K562 (cell line): ENCODE data around the gene PSMB7. TPM values are rescaled to one million over a fixed set of nuclear protein-coding genes. Genes with fewer than 3 reads are reported as not detected.

Experiments
- ATAC-seq: fragments of 200-7000 bp; cut with Tn5 transposase; 3 replicates; pipeline ENCODE4 v1.9.1; 2020; ENCODE audit warnings: moderate library complexity
- BruUV-seq: library from RNA; stranded (reverse); fragments of 400-500 nt; replicated peaks from 2 replicates; lab custom pipeline; 2021; lab: Mats Ljungman, UMichigan
- CTCF ChIA-PET: fragments of 300-600 bp; formaldehyde crosslinking; extraction: SDS; loops from one replicate; lab custom pipeline; 2021; ENCODE audit warnings: low intra/inter-chr PET ratio; lab: Yijun Ruan, JAX
- POLR2A ChIA-PET: fragments of 300-600, 350-650 bp; sonication (Branson Sonifier 250); formaldehyde crosslinking; extraction: SDS; loops from one replicate; lab custom pipeline; 2021; ENCODE audit warnings: antibody characterized with exemption, inconsistent platforms; lab: Yijun Ruan, JAX
- DNase-seq, 4 experiments: peaks; one replicate each; pipeline versions ENCODE4 v3.0.0 to v3.0.0-alpha.2; 2011 to 2018; ENCODE audit warnings: low spot score in 3 of 4, mixed read lengths in 3 of 4; ENCODE audit errors: extremely low read depth in 1 of 4
- FAIRE-seq: peaks from 2 replicates; lab custom pipeline; 2011; peaks lifted over from hg19 to GRCh38; lab: Jason Lieb, UNC
- H2AFZ ChIP-seq: 2 replicates; pipeline ENCODE4 v1.6.0; 2011; ENCODE audit warnings: low read depth, low read length, control low read depth, inconsistent platforms
- H3K27ac ChIP-seq: fragments of 200-600 bp; 3 replicates; pipeline ENCODE4 v1.8.0; 2011; ENCODE audit warnings: low read depth, mild to moderate bottlenecking, control low read depth, inconsistent platforms, low read length, moderate library complexity, mixed read lengths; ENCODE audit errors: extremely low read depth
- H3K27me3 ChIP-seq, 2 experiments: fragments of 300-600 bp in 1 of 2; 2 replicates in 1 of 2; 3 replicates in 1 of 2; pipeline versions ENCODE4 v1.6.0 to v1.8.0; 2011; ENCODE audit warnings: inconsistent platforms in 2 of 2, low read length in 2 of 2, mild to moderate bottlenecking in 1 of 2, mixed read lengths in 1 of 2, moderate library complexity in 1 of 2; ENCODE audit not compliant: control insufficient read depth in 2 of 2, insufficient read depth in 2 of 2
- H3K36me3 ChIP-seq: fragments of 300-600 bp; 3 replicates; pipeline ENCODE4 v1.8.0; 2011; ENCODE audit warnings: mild to moderate bottlenecking, low read length, inconsistent platforms; ENCODE audit not compliant: control insufficient read depth, insufficient read depth
- H3K4me1 ChIP-seq, 2 experiments: fragments of 200-600 bp in 1 of 2; replicated peaks in 1 of 2; 2 replicates in 1 of 2; 3 replicates in 1 of 2; pipeline versions ENCODE4 v1.5.1 to v1.8.0; 2011; ENCODE audit warnings: inconsistent platforms in 2 of 2, low read length in 2 of 2, mild to moderate bottlenecking in 1 of 2, mixed read lengths in 1 of 2, moderate library complexity in 1 of 2; ENCODE audit not compliant: control insufficient read depth in 2 of 2, insufficient read depth in 2 of 2
- H3K4me2 ChIP-seq: 2 replicates; pipeline ENCODE4 v1.6.1; 2011; ENCODE audit warnings: low read length, control low read depth, inconsistent platforms, mixed read lengths; ENCODE audit not compliant: insufficient read depth
- H3K4me3 ChIP-seq: fragments of 200-600 bp; sonication (generic), shearing (Covaris generic); 2 replicates; pipeline ENCODE4 v1.5.1; 2016; ENCODE audit warnings: control low read depth, inconsistent platforms
- H3K79me2 ChIP-seq: fragments of 200-600 bp; 3 replicates; pipeline ENCODE4 v1.8.0; 2011; ENCODE audit warnings: low read length, inconsistent platforms; ENCODE audit not compliant: control insufficient read depth, insufficient read depth
- H3K9ac ChIP-seq, 2 experiments: 2 replicates each; pipeline versions ENCODE4 v1.6.0 to v1.6.1; 2011; ENCODE audit warnings: low read depth in 2 of 2, low read length in 2 of 2, control low read depth in 1 of 2, inconsistent platforms in 1 of 2, mild to moderate bottlenecking in 1 of 2, mixed read lengths in 1 of 2; ENCODE audit not compliant: insufficient read depth in 1 of 2
- H3K9me1 ChIP-seq: one replicate; pipeline ENCODE4 v1.6.0; 2011; ENCODE audit warnings: inconsistent platforms, mild to moderate bottlenecking, low read length, moderate library complexity; ENCODE audit not compliant: control insufficient read depth, insufficient read depth
- H3K9me3 ChIP-seq: replicated peaks from 2 replicates; pipeline ENCODE4 v1.5.1; 2011; ENCODE audit warnings: low read depth, low read length, inconsistent platforms; ENCODE audit not compliant: control insufficient read depth, insufficient read depth
- H4K20me1 ChIP-seq: replicated peaks from 2 replicates; pipeline ENCODE4 v1.6.1; 2011; ENCODE audit warnings: low read length, inconsistent platforms, mixed read lengths; ENCODE audit not compliant: control insufficient read depth, insufficient read depth
- PREB ChIP-seq: sonication (generic); formaldehyde crosslinking; IDR thresholded peaks from 2 replicates; pipeline ENCODE4 v1.8.1; 2023; ENCODE audit warnings: mild to moderate bottlenecking, missing genetic modification reagents
- SAP30 ChIP-seq: fragments of 200-600 bp; sonication (generic); IDR thresholded peaks from 2 replicates; pipeline ENCODE4 v1.6.1; 2012; ENCODE audit warnings: borderline replicate concordance, low read depth, mild to moderate bottlenecking, moderate library complexity, low read length, control low read depth, inconsistent platforms; ENCODE audit not compliant: insufficient read depth, poor library complexity, severe bottlenecking
- SMARCC2 ChIP-seq: fragments of 450-650 bp; IDR thresholded peaks from 2 replicates; pipeline ENCODE4 v1.6.1; 2017; ENCODE audit warnings: antibody characterized with exemption, moderate library complexity, mild to moderate bottlenecking, low read depth
- ZBTB12 ChIP-seq: fragments of 250-450 bp; sonication (Bioruptor Pico); IDR thresholded peaks from 2 replicates; pipeline ENCODE4 v1.4.0; 2020
- ZNF740 ChIP-seq, 3 experiments: fragments of 200-800 bp in 1 of 3; sonication (Bioruptor generic) in 1 of 3; sonication (generic) in 1 of 3; formaldehyde crosslinking in 1 of 3; IDR thresholded peaks; 2 replicates each; pipeline versions ENCODE4 v1.6.1 to v1.8.0; 2016 to 2022; ENCODE audit warnings: mild to moderate bottlenecking in 2 of 3, missing compliant biosample characterization in 2 of 3, missing genetic modification characterization in 2 of 3, missing genetic modification reagents in 1 of 3
- WGBS: fragments of 100-300 bp; shearing (Covaris generic); methylation state at CpG from one replicate; pipeline ENCODE4 v1.1.6; 2016; ENCODE audit warnings: low coverage, mixed read lengths; ENCODE audit not compliant: insufficient coverage; ENCODE audit errors: missing lambda C conversion rate; 5-methylcytosine and 5-hydroxymethylcytosine counted together
- in situ Hi-C: fragments of 300-500 bp; cut with MboI; formaldehyde crosslinking; loops from 4 replicates; pipeline ENCODE4 v1.15.0; 2018; ENCODE audit warnings: inconsistent platforms, mixed read lengths
- intact Hi-C: fragments of 100-400 bp; cut with micrococcal nuclease; formaldehyde crosslinking; loops from 2 replicates; pipeline ENCODE4 v1.14.2; 2022
- polyA plus RNA-seq, 8 experiments: library from polyadenylated mRNA; depleted of rRNA in 4 of 8; stranded (reverse) in 5 of 8; unstranded in 3 of 8; fragments of >200 nt; fragmentation: Nextera tagmentation in 2 of 8; fragmentation: Illumina TruSeq in 1 of 8; extraction: Ambion mirVana in 2 of 8; extraction: Trizol in 1 of 8; gene quantifications; 2 replicates each; pipeline versions ENCODE4 v1.2.1 to v1.2.3, GENCODE V29; 2011 to 2014; ENCODE audit warnings: inconsistent platforms in 1 of 8, missing spikeins in 1 of 8
- total RNA-seq, 7 experiments: library from RNA; depleted of rRNA in 6 of 7; stranded (reverse); fragments of >200 nt in 6 of 7; fragmentation: Illumina TruSeq in 2 of 7; extraction: Trizol in 2 of 7; gene quantifications; 2 replicates each; pipeline versions ENCODE4 v1.2.1 to v1.2.3, GENCODE V29; 2011 to 2021; ENCODE audit warnings: low replicate concordance in 1 of 7

PSMB7 gene
- total and polyA plus RNA-seq, 9 of the 15 experiments (the other 6 are each of a cell fraction or from before 2014, with no cell fraction given): 321 to 978 (median 407) TPM

GRCh38 chr9:124414612-124415011 lies 630 bp downstream of the PSMB7 start:
- no peaks in the 10 kb centered on the region for H3K9me1 ChIP-seq
- H3K9me3 ChIP-seq: peaks cover 6% of the 10 kb centered on the region
- H3K27ac ChIP-seq: peak overlapping the region; percentile 89
- TF ChIP-seq SAP30 (no peak), ZBTB12 (no peak), PREB (CRISPR knock-in tag) (0 out of 2 replicates have a peak, but pooled peaks have one; percentile 46), SMARCC2 (no peak), ZNF740 (CRISPR knock-in tag; IDR thresholded peaks at IDR 0.05) (0 out of 2 replicates have a peak, but pooled peaks have one; percentile 20), ZNF740 (tag; IDR thresholded peaks at IDR 0.05) (no peak)
- peak overlapping the region; percentile 100 for H3K4me2 ChIP-seq
- H2AFZ ChIP-seq: peak overlapping the region; percentile 85
- 1% methylated on average over 13 of the region's 13 CpGs for WGBS
- no peak for ATAC-seq
- intact Hi-C loops: no loop called here
- H3K36me3 ChIP-seq: peaks cover 48% of the 10 kb centered on the region
- no peak for FAIRE-seq
- H3K27me3 ChIP-seq: no peaks in the 10 kb centered on the region
- in situ Hi-C loops: loop anchor here (25.0 kb wide), 1 partner anchor 298 kb away; no protein-coding TSS in a partner anchor
- H3K79me2 ChIP-seq: peaks cover 41% of the 10 kb centered on the region
- no peaks in the 10 kb centered on the region; the same call in 1 of the 2 replicates for H4K20me1 ChIP-seq
- peak overlapping the region; percentile 93 to 97 for H3K9ac ChIP-seq
- no peak for DNase-seq
- peaks cover 8 to 9% of the 10 kb centered on the region in 2 experiments; a peak in 4 of 5 replicates for H3K4me1 ChIP-seq
- ChIA-PET POLR2A (interaction anchor here (0.7 to 1.3 kb wide), 3 partner anchors 10 to 23 kb away, joined by 3 to 4 read pairs (median 3); no protein-coding TSS in a partner anchor), CTCF (interaction anchor here (1.1 kb wide), 1 partner anchor 124 kb away, joined by 3 read pairs; no protein-coding TSS in a partner anchor)
- peak overlapping the region; percentile 89 for H3K4me3 ChIP-seq
- BruUV-seq: no TSS peak
